ENCODE results near the gene CKAP2L. TPM values are rescaled to one million over a fixed set of nuclear protein-coding genes. Genes with fewer than 3 reads are reported as not detected.

Gene CKAP2L
- total and polyA plus RNA-seq, 4 donors, result 0.19 to 15.9 (median 0.91) TPM; not detected in 1

DNA sequence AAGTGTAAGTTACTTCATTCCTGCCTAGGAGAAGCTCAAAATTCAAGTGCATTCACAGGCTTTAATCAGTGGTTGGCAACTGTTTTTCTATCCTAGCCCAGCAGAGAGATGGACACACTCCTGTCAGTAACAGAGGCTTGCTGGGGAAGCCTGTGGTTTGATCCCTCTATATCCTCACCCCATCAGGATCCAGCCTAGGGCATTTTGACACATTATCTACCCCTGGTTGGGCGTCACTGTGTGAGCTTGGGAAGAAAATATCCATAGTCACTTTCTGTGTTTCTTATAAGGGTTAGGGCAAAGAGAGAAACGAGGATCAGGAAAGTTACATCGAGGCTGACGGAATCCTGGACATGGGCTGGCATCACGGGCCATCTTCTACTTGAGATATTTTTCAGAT, 33.6 kb downstream of the CKAP2L start:
- no peaks in the 10 kb centered on the region for H3K9me3 ChIP-seq (ENCODE audit: control insufficient read depth in 4 of 4, low read length in 3 of 4)
- no peaks in the 10 kb centered on the region for H3K36me3 ChIP-seq (ENCODE audit: control insufficient read depth in 4 of 4, insufficient read depth in 3 of 4, low read depth in 1 of 4, low read length in 3 of 4)
- no peak overlapping the region for H3K4me3 ChIP-seq (ENCODE audit: low read depth in 1 of 3, low read length in 3 of 3)
- H3K9ac ChIP-seq (ENCODE audit: low read depth in 1 of 2, low read length in 2 of 2), result no peak overlapping the region
- DNase-seq (ENCODE audit: low spot score), result no peak
- no peak for TF ChIP-seq GABPA (IDR thresholded peaks at IDR 0.05 in 1 of 2, conservative IDR thresholded peaks at IDR 0.05 in 1 of 2)
- TF ChIP-seq RXRA (IDR thresholded peaks at IDR 0.05), result no peak
- TF ChIP-seq, protein P1, sequence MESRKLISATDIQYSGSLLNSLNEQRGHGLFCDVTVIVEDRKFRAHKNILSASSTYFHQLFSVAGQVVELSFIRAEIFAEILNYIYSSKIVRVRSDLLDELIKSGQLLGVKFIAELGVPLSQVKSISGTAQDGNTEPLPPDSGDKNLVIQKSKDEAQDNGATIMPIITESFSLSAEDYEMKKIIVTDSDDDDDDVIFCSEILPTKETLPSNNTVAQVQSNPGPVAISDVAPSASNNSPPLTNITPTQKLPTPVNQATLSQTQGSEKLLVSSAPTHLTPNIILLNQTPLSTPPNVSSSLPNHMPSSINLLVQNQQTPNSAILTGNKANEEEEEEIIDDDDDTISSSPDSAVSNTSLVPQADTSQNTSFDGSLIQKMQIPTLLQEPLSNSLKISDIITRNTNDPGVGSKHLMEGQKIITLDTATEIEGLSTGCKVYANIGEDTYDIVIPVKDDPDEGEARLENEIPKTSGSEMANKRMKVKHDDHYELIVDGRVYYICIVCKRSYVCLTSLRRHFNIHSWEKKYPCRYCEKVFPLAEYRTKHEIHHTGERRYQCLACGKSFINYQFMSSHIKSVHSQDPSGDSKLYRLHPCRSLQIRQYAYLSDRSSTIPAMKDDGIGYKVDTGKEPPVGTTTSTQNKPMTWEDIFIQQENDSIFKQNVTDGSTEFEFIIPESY (IDR thresholded peaks at IDR 0.05), result no peak
- TF ChIP-seq JUND (IDR thresholded peaks at IDR 0.05), result no peak
- TF ChIP-seq, protein P2, sequence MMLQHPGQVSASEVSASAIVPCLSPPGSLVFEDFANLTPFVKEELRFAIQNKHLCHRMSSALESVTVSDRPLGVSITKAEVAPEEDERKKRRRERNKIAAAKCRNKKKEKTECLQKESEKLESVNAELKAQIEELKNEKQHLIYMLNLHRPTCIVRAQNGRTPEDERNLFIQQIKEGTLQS (IDR thresholded peaks at IDR 0.05), result no peak
- no peak for TF ChIP-seq EGR1 (IDR thresholded peaks at IDR 0.05; ENCODE audit: low read depth in 2 of 2)
- no peak for TF ChIP-seq YY1 (IDR thresholded peaks at IDR 0.05)
- no peak for TF ChIP-seq RAD21 (IDR thresholded peaks at IDR 0.05)
- no peak for TF ChIP-seq FOXA1 (IDR thresholded peaks at IDR 0.05)
- no peak for TF ChIP-seq SP1 (IDR thresholded peaks at IDR 0.05)
- TF ChIP-seq, protein P3, sequence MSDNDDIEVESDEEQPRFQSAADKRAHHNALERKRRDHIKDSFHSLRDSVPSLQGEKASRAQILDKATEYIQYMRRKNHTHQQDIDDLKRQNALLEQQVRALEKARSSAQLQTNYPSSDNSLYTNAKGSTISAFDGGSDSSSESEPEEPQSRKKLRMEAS (IDR thresholded peaks at IDR 0.05), result no peak
- no peak for TF ChIP-seq HNF4G (IDR thresholded peaks at IDR 0.05)
- TF ChIP-seq FOXA2 (IDR thresholded peaks at IDR 0.05), result no peak
- TF ChIP-seq, protein P4, sequence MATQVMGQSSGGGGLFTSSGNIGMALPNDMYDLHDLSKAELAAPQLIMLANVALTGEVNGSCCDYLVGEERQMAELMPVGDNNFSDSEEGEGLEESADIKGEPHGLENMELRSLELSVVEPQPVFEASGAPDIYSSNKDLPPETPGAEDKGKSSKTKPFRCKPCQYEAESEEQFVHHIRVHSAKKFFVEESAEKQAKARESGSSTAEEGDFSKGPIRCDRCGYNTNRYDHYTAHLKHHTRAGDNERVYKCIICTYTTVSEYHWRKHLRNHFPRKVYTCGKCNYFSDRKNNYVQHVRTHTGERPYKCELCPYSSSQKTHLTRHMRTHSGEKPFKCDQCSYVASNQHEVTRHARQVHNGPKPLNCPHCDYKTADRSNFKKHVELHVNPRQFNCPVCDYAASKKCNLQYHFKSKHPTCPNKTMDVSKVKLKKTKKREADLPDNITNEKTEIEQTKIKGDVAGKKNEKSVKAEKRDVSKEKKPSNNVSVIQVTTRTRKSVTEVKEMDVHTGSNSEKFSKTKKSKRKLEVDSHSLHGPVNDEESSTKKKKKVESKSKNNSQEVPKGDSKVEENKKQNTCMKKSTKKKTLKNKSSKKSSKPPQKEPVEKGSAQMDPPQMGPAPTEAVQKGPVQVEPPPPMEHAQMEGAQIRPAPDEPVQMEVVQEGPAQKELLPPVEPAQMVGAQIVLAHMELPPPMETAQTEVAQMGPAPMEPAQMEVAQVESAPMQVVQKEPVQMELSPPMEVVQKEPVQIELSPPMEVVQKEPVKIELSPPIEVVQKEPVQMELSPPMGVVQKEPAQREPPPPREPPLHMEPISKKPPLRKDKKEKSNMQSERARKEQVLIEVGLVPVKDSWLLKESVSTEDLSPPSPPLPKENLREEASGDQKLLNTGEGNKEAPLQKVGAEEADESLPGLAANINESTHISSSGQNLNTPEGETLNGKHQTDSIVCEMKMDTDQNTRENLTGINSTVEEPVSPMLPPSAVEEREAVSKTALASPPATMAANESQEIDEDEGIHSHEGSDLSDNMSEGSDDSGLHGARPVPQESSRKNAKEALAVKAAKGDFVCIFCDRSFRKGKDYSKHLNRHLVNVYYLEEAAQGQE (IDR thresholded peaks at IDR 0.05), result no peak
- TF ChIP-seq HNF4A (conservative IDR thresholded peaks at IDR 0.05), result no peak
- TF ChIP-seq, protein P5, sequence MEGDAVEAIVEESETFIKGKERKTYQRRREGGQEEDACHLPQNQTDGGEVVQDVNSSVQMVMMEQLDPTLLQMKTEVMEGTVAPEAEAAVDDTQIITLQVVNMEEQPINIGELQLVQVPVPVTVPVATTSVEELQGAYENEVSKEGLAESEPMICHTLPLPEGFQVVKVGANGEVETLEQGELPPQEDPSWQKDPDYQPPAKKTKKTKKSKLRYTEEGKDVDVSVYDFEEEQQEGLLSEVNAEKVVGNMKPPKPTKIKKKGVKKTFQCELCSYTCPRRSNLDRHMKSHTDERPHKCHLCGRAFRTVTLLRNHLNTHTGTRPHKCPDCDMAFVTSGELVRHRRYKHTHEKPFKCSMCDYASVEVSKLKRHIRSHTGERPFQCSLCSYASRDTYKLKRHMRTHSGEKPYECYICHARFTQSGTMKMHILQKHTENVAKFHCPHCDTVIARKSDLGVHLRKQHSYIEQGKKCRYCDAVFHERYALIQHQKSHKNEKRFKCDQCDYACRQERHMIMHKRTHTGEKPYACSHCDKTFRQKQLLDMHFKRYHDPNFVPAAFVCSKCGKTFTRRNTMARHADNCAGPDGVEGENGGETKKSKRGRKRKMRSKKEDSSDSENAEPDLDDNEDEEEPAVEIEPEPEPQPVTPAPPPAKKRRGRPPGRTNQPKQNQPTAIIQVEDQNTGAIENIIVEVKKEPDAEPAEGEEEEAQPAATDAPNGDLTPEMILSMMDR (IDR thresholded peaks at IDR 0.05; ENCODE audit: low read depth, low read length, missing input control), result no peak
- no peak for TF ChIP-seq TAF1 (conservative IDR thresholded peaks at IDR 0.05)
- no peak overlapping the region for H3K27ac ChIP-seq (ENCODE audit: low read depth in 1 of 2, low read length in 2 of 2)
- WGBS, result 91% methylated on average over 5 of the region's 5 CpGs
- H3K27me3 ChIP-seq (ENCODE audit: control insufficient read depth in 4 of 4, insufficient read depth in 4 of 4, low read length in 3 of 4), result no peaks in the 10 kb centered on the region
- peaks cover 0 to 2% (median 0%) of the 10 kb centered on the region in 4 donors for H3K4me1 ChIP-seq (ENCODE audit: control insufficient read depth in 4 of 4, insufficient read depth in 4 of 4, low read length in 3 of 4)

Data from liver (tissue), 9 donors.